ENCODE results near the gene SOCS1. TPM values are rescaled to one million over a fixed set of nuclear protein-coding genes. Genes with fewer than 3 reads are reported as not detected.

SOCS1 gene
- polyA plus RNA-seq, 2 of the 4 experiments (the other 2 are of a cell fraction) = 0.16 to 0.26 TPM

- Histone ChIP-seq H3K9me3 (no peaks in the 10 kb centered on the region), H3K4me2 (no peak overlapping the region), H3K4me3 (no peak overlapping the region), H3K27ac (no peak overlapping the region), H3K4me1 (no peaks in the 10 kb centered on the region)
- ChIA-PET POLR2A (interaction anchor here (2.8 kb wide), 1 partner anchor 10 kb away, joined by 11 read pairs; the partner anchor contains the start of gene SOCS1), CTCF (interaction anchor here (1.1 to 3.7 kb wide), 5 partner anchors 8 to 282 kb away, joined by 3 to 13 read pairs (median 3); partner anchors contain the start of gene SOCS1)
- no peak for FAIRE-seq
- no peak for TF ChIP-seq RNF2 (IDR thresholded peaks at IDR 0.05; ENCODE audit: borderline replicate concordance, low read depth)
- no peak for TF ChIP-seq EHMT2 (IDR thresholded peaks at IDR 0.05; ENCODE audit: low read depth)
- no peak for TF ChIP-seq ZC3H11A (IDR thresholded peaks at IDR 0.05)
- TF ChIP-seq CTCF (IDR thresholded peaks at IDR 0.05) = no peak
- TF ChIP-seq ZSCAN20 (CRISPR knock-in tag; IDR thresholded peaks at IDR 0.05) = no peak
- no peak for TF ChIP-seq NFE2L2 (conservative IDR thresholded peaks at IDR 0.05; ENCODE audit: low read length)
- TF ChIP-seq SMC3 (IDR thresholded peaks at IDR 0.05) = no peak
- TF ChIP-seq RFX5 (IDR thresholded peaks at IDR 0.05) = no peak
- no peak for TF ChIP-seq GATA3 (IDR thresholded peaks at IDR 0.05; ENCODE audit: borderline replicate concordance)
- no peak for TF ChIP-seq EP300 (IDR thresholded peaks at IDR 0.05)
- TF ChIP-seq ELK1 (IDR thresholded peaks at IDR 0.05; ENCODE audit: low read depth, low read length) = no peak
- TF ChIP-seq CBX8 (IDR thresholded peaks at IDR 0.05) = no peak
- no peak for ATAC-seq
- no peak for DNase-seq (ENCODE audit: low read depth in 1 of 2, low spot score in 1 of 2)
Observed at GRCh38 chr16:11245988-11246387, 10.0 kb downstream of the SOCS1 start.

- ATAC-seq (no peak), DNase-seq (ENCODE audit: low read depth in 1 of 2, low spot score in 1 of 2) (no peak), FAIRE-seq (no peak)
- WGBS (ENCODE audit: missing lambda C conversion rate) = 47% methylated on average over 5 of the region's 5 CpGs
- Histone ChIP-seq H3K9me3 (no peaks in the 10 kb centered on the region), H3K4me2 (no peak overlapping the region), H3K4me3 (no peak overlapping the region), H3K27ac (no peak overlapping the region), H3K4me1 (no peaks in the 10 kb centered on the region)
- CTCF ChIA-PET = interaction anchor here (1.4 to 3.7 kb wide), 3 partner anchors 13 to 281 kb away, joined by 3 to 13 read pairs (median 12); no protein-coding TSS in a partner anchor
- POLR2A ChIA-PET = interaction anchor here (2.8 kb wide), 1 partner anchor 10 kb away, joined by 11 read pairs; the partner anchor contains the start of gene SOCS1
- TF ChIP-seq HEYL (CRISPR knock-in tag; IDR thresholded peaks at IDR 0.05) (no peak), SMC3 (IDR thresholded peaks at IDR 0.05) (no peak), MAFK (IDR thresholded peaks at IDR 0.05; ENCODE audit: partially characterized antibody) (no peak)
Observed at GRCh38 chr16:11245222-11245737, 10.7 kb downstream of the SOCS1 start.

GRCh38 chr16:11242658-11243057, 13.3 kb downstream of the SOCS1 start:
- ChIA-PET POLR2A (no interaction called here), CTCF (interaction anchor here (1.1 to 4.0 kb wide), 2 partner anchors 13 to 67 kb away, joined by 4 to 14 read pairs; partner anchors contain the start of gene SOCS1)
- ATAC-seq = no peak
- Histone ChIP-seq H3K9me3 (no peaks in the 10 kb centered on the region), H3K27ac (no peak overlapping the region), H3K4me3 (no peak overlapping the region), H3K4me2 (no peak overlapping the region), H3K4me1 (no peaks in the 10 kb centered on the region)
- TF ChIP-seq MAZ (IDR thresholded peaks at IDR 0.05; ENCODE audit: borderline replicate concordance, low read depth, low read length) = no peak
- no peak for TF ChIP-seq KDM5A (IDR thresholded peaks at IDR 0.05)
- TF ChIP-seq KDM1A (IDR thresholded peaks at IDR 0.05; ENCODE audit: low read depth) = no peak
- no peak for TF ChIP-seq USF2 (IDR thresholded peaks at IDR 0.05)
- no peak for TF ChIP-seq BCL3 (IDR thresholded peaks at IDR 0.05)
- no peak for TF ChIP-seq HES2 (IDR thresholded peaks at IDR 0.05)
- no peak for TF ChIP-seq RFX5 (IDR thresholded peaks at IDR 0.05)
- no peak for TF ChIP-seq MAFK (IDR thresholded peaks at IDR 0.05; ENCODE audit: partially characterized antibody)
- no peak for TF ChIP-seq HOXB5 (CRISPR knock-in tag; IDR thresholded peaks at IDR 0.05)
- TF ChIP-seq TFCP2L1 (CRISPR knock-in tag; IDR thresholded peaks at IDR 0.05) = no peak
- 65% methylated on average over 12 of the region's 12 CpGs for WGBS (ENCODE audit: missing lambda C conversion rate)
- DNase-seq (ENCODE audit: low read depth in 1 of 2, low spot score in 1 of 2) = no peak
- FAIRE-seq = no peak
